GM12801 (cell line): ENCODE results near the gene PI16.

ENCODE experiments used
- TF ChIP-seq, protein P1 (sequence below): IDR thresholded peaks from one replicate; pipeline ENCODE4 v1.5.1; 2011; ENCODE audit warnings: control low read depth; ENCODE audit not compliant: insufficient read length; ENCODE audit errors: extremely low read depth

Gene PI16

DNA sequence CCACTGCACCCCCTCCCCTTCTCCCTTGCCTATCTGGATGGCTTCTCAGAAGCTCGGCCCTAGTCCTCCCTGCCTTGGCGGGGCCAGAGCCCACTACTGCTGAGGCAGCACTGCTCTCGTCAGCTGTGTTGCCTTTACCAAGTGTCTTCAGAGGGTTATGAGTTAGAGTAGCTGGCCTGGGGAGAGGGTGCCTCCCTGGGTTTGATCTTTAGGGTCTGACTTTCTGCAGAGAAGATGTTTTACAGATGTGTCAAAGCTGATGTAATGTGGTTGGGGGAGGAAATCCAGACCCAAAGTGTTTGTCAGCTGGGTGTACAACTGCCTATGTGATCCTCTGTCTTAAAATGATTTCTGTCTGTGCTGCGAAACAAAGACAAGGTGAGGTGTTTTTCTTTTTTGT is 30.4 kb upstream of the PI16 start:
- TF ChIP-seq, protein P1, sequence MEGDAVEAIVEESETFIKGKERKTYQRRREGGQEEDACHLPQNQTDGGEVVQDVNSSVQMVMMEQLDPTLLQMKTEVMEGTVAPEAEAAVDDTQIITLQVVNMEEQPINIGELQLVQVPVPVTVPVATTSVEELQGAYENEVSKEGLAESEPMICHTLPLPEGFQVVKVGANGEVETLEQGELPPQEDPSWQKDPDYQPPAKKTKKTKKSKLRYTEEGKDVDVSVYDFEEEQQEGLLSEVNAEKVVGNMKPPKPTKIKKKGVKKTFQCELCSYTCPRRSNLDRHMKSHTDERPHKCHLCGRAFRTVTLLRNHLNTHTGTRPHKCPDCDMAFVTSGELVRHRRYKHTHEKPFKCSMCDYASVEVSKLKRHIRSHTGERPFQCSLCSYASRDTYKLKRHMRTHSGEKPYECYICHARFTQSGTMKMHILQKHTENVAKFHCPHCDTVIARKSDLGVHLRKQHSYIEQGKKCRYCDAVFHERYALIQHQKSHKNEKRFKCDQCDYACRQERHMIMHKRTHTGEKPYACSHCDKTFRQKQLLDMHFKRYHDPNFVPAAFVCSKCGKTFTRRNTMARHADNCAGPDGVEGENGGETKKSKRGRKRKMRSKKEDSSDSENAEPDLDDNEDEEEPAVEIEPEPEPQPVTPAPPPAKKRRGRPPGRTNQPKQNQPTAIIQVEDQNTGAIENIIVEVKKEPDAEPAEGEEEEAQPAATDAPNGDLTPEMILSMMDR = no peak

DNA sequence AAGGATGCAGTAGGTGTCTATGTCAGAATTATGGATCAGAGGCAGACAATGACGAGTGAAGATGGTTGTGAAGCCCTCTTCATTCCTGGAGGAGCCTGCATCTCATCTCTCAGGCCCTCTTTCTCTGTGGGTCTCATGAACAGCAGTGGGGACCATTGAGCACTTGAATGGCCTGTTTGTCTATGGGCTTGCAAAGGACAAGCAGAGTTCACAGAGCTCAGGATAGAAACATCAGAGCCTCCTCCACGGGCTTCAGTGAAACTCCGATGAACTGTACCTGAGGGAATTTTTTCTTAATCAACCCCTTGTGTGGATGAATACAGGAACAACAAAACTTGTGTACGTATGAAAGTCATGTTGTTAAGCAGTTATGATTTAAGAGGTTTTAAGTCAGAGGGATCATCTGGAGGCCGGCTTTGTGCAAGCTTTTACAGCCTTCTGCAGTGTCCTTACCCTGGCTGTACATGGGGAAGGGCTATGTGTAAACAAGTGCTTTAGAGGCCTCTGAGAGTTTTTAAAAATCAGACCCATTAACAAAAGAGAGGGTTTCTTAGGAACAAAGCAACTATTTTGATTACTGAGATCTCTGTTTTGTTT is 29.7 kb upstream of the PI16 start:
- TF ChIP-seq, protein P1 = no peak

DNA sequence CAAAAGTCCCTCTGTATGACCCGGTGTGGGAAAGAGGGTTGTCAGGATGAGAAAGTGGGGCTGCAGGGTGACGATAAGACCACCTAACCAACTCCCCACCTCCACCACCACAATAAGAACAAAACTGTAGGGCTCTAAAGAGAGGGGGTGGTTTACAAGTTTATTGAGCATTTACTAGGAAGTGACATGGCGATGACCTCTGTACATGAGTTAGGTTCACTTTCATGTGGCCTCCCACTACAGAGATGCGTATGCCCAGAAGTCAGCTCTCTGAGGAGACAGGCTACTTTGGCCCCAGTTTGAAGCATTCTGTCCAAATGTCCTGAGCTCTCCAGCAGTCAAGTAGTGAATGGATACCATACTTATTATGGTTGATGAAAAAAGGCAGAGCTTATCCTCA is 28.7 kb upstream of the PI16 start:
- TF ChIP-seq, protein P1 = no peak

DNA sequence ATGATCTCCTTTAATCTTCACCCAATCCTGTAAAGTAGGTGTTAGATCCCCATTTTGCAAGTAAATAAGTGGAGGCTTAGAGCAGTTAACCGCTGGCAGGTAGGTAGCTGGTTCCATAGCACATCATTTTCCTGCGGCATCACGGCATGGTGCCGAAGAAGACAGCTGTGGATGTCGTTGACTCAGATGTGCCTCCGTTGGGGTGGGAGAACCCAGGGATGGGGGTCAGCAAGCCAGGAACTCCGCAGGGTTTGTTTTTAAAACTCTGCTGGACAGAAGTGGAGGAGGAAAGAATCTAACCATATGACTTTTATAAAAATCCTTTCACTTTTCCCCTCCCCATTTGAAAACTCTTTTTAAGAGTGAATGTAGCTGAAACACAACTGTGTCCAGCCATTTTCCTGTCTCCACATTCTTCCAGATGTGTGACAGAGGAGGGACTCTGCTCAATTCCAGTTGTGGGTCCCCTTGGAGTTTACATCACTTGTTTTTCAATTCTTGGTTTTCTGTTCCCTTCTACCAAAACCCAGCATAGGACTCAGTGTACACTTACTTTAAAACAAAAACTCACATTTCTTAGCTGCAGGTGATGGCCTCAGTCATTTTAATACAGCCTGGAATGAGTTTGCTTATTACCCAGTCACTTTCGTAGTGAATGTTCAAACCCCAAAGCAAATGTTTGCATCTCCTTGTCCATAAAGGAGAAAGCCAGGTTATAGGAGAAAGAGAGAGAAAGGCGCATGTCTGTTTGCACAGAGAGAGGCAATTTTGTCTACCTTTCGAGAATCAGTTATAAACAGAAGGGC is 27.6 kb upstream of the PI16 start:
- TF ChIP-seq, protein P1 = no peak

DNA sequence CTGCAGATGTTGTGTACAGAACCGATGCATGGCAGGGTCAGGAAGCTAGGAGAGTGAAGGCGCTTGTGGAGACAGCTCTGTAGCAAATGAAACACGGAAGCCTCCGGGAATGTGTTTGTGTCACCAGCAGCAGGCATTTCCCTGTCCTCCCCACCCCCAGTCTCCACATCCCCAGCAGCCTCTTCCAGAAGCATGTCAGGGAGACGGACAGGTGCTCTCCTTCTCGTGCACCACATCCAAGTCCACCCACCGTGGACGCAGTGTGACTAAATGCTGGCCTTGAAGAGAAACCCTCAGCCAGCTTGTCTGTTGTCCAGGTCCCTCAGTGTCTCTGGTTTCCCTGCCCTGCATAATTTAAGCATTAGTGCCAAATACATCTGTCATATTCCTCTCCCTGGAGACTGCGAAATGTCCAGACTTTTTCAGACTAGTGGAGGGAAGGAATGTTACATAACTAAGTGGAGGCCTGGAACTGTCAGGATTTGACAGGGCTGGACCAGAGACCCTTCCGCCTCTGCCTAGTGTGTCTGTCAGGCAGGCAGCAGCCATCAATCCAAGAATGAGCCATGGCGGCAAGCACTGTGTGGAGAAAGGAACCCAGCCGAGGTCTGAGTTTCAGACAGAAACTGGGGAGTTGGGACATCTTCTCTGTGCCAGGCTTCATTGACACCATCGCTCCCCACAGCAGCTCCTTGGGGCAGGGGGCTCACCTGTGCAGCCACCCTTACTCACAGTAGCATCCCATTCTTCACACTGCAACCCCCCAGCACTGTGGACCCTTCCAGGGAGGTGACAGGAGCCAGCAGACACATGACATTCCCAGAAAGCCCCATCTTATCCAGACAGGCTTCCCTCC is 26.6 kb upstream of the PI16 start:
- TF ChIP-seq, protein P1 = no peak

DNA sequence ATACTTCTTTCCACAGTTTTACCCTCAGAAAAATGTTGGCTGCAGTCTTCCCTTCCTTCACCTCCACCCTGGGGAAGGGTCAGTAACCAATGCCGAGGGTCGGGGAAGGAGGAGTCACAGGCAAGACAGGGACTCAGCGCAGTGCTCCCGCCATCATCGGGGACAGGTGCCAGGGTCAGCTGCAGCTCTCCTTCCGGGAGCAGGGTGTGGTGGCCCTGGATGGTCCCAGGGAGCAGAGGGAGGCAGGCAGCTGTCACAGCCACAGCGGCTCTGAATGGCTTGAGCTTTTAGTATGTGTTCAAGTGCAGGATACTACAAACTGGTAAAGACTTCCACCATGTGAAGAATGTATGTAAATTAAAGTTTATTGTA is 26.0 kb upstream of the PI16 start:
- TF ChIP-seq, protein P1 = no peak

DNA sequence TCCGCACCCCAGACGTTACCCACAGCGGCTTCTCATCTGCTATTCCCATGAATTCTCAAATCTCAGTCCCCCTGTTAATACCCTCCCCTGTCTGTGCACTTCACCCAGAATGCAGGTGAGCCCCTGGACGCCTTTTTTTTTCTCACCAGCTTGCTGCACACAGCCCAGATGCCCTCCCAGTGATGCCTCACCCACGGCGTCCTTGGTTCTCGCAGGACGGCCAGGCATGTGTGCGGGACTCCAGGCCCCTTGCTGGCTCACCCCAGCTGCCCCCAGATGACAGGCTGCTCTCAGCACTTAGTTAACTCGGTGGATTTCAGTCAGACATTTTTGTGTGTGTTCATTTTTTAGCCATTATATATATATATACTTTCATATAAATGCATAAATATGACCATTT is 25.4 kb upstream of the PI16 start:
- TF ChIP-seq, protein P1 = no peak
